Neural progenitor cell (in vitro differentiated cells): ENCODE data around the gene DNAAF5. TPM values are rescaled to one million over a fixed set of nuclear protein-coding genes. Genes with fewer than 3 reads are reported as not detected.

ENCODE experiments used
- DNase-seq: peaks from one replicate; pipeline ENCODE4 v3.0.0-alpha.2; 2016; ENCODE audit warnings: low spot score
- H2AFZ ChIP-seq: fragments of 200-600 bp; sonication (generic); replicated peaks from 2 replicates; pipeline ENCODE4 v1.6.1; 2016; ENCODE audit warnings: antibody characterized with exemption
- H3F3A ChIP-seq: fragments of 200-600 bp; sonication (generic); 2 replicates; pipeline ENCODE4 v1.6.1; 2016; ENCODE audit warnings: antibody characterized with exemption, low read depth
- H3K27ac ChIP-seq: fragments of 200-600 bp; sonication (generic); 2 replicates; pipeline ENCODE4 v1.5.1; 2016; ENCODE audit warnings: mild to moderate bottlenecking
- H3K27me3 ChIP-seq: fragments of 200-600 bp; sonication (generic); 2 replicates; pipeline ENCODE4 v1.6.1; 2016; ENCODE audit warnings: mild to moderate bottlenecking, moderate library complexity
- H3K36me3 ChIP-seq: fragments of 200-600 bp; sonication (generic); 2 replicates; pipeline ENCODE4 v1.5.1; 2016
- H3K4me1 ChIP-seq: fragments of 200-600 bp; sonication (generic); 2 replicates; pipeline ENCODE4 v1.6.1; 2016; ENCODE audit warnings: mixed run types
- H3K4me2 ChIP-seq: fragments of 200-600 bp; sonication (generic); 2 replicates; pipeline ENCODE4 v1.6.1; 2016
- H3K4me3 ChIP-seq: fragments of 200-600 bp; sonication (generic); 2 replicates; pipeline ENCODE4 v1.5.1; 2016
- H3K79me2 ChIP-seq: fragments of 200-600 bp; sonication (generic); 2 replicates; pipeline ENCODE4 v1.6.1; 2016; ENCODE audit warnings: low read depth
- H3K9ac ChIP-seq: fragments of 200-600 bp; sonication (generic); 2 replicates; pipeline ENCODE4 v1.6.1; 2016
- H3K9me3 ChIP-seq: fragments of 200-600 bp; sonication (generic); 2 replicates; pipeline ENCODE4 v1.5.1; 2016; ENCODE audit warnings: low read depth
- H4K20me1 ChIP-seq: fragments of 200-600 bp; sonication (generic); 2 replicates; pipeline ENCODE4 v1.6.1; 2016; ENCODE audit warnings: low read depth
- H3K27ac Mint-ChIP-seq: 3 replicates; pipeline ENCODE4 v1.8.0; 2021; ENCODE audit warnings: mixed read lengths
- H3K27me3 Mint-ChIP-seq: 2 replicates; pipeline ENCODE4 v1.8.0; 2022; ENCODE audit warnings: low read depth, mild to moderate bottlenecking, inconsistent platforms, moderate library complexity, mixed read lengths; ENCODE audit not compliant: insufficient read depth
- H3K36me3 Mint-ChIP-seq: 3 replicates; pipeline ENCODE4 v1.8.0; 2021; ENCODE audit warnings: mixed read lengths
- H3K4me1 Mint-ChIP-seq: 3 replicates; pipeline ENCODE4 v1.8.0; 2021; ENCODE audit warnings: mixed read lengths
- H3K4me3 Mint-ChIP-seq: 3 replicates; pipeline ENCODE4 v1.8.0; 2021; ENCODE audit warnings: mild to moderate bottlenecking, moderate library complexity, mixed read lengths
- H3K9me3 Mint-ChIP-seq: 3 replicates; pipeline ENCODE4 v1.8.0; 2020; ENCODE audit warnings: mixed read lengths
- CTCF ChIP-seq: fragments of 200-600 bp; sonication (generic); IDR thresholded peaks from 2 replicates; pipeline ENCODE4 v1.5.1; 2017; ENCODE audit warnings: antibody characterized with exemption, mild to moderate bottlenecking
- EZH2 ChIP-seq: fragments of 200-600 bp; sonication (generic); IDR thresholded peaks from 2 replicates; pipeline ENCODE4 v1.6.1; 2017; ENCODE audit warnings: antibody characterized with exemption, mild to moderate bottlenecking, moderate library complexity
- EZH2phosphoT487 ChIP-seq: fragments of 200-600 bp; sonication (generic); IDR thresholded peaks from 2 replicates; pipeline ENCODE4 v1.6.1; 2017; ENCODE audit warnings: antibody characterized with exemption
- total RNA-seq: library from RNA; depleted of rRNA; stranded (reverse); fragments of >200 nt; gene quantifications from 2 replicates; pipeline ENCODE4 v1.2.3, GENCODE V29; 2015; ENCODE audit warnings: low replicate concordance

Gene DNAAF5
- total RNA-seq, 1 donor from 2014 or later: 23.5 TPM

DNA sequence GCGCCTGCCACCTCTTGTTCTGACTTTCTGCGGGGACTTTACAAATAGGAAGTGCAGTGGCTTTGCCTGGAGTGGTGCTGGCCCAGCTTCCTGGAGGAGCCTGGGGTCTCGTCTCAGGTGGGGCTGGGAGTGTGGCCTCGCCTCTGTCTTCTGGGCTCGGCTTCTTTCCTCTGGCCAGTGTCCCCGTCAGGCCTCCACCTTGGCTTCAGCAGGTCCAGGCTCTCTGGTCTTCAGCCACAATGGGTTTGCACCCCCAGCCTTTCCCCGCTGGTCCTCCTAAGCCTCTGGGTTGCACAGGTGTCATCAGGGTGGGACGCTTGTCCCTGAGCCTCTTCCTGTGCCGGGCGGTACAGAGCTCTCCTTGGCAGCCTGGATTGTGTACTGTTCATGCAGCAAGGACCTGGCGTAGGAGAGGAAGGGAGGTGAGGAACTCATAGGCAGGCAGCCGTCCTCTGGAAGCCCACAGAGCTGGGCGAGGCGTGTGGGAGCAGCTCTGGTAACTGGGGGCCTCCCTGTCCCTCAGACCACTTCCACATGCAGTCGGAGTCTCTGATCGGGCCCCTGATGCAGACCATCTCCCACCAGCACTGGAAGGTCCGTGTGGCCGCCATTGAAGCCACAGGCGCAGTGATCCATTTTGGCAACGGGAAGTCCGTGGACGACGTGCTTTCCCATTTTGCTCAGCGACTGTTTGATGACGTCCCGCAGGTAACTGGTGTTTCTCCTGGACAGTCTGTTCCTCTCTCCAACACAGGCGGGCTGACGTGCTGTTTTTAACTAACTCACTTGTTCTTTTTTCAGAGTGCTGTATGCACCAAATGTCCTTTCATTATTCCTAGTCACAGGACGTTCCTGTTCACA is 2.9 kb downstream of the DNAAF5 start:
- DNase-seq: no peak

GRCh38 chr7:730501-731439 is 4.3 kb downstream of the DNAAF5 start:
- DNase-seq: no peak
- Mint-ChIP-seq H3K36me3 (peaks cover 29% of the 10 kb centered on the region), H3K4me3 (no peak overlapping the region), H3K27ac (no peak overlapping the region), H3K4me1 (peaks cover 16% of the 10 kb centered on the region), H3K9me3 (peaks cover 7% of the 10 kb centered on the region), H3K27me3 (peaks cover 2% of the 10 kb centered on the region)
- Histone ChIP-seq H3K79me2 (peaks cover 62% of the 10 kb centered on the region), H3K9me3 (peaks cover 6% of the 10 kb centered on the region), H3K4me2 (no peak overlapping the region), H3K36me3 (no peaks in the 10 kb centered on the region), H3K27ac (no peak overlapping the region), H3K4me1 (no peaks in the 10 kb centered on the region), H3F3A (peaks cover 10% of the 10 kb centered on the region), H3K27me3 (no peaks in the 10 kb centered on the region), H3K9ac (no peak overlapping the region), H4K20me1 (peaks cover 13% of the 10 kb centered on the region), H3K4me3 (no peak overlapping the region), H2AFZ (no peak overlapping the region)
- TF ChIP-seq EZH2 (no peak), CTCF (no peak), EZH2phosphoT487 (no peak)

More for the DNA sequence above, 2.9 kb downstream of the DNAAF5 start:
- peaks cover 13% of the 10 kb centered on the region for H4K20me1 ChIP-seq
- H3K79me2 ChIP-seq: peaks cover 55% of the 10 kb centered on the region
- H3K9me3 ChIP-seq: peaks cover under 1% of the 10 kb centered on the region
- Mint-ChIP-seq H3K9me3 (peaks cover 18% of the 10 kb centered on the region), H3K27ac (peak overlapping the region; percentile 7), H3K36me3 (peaks cover 38% of the 10 kb centered on the region), H3K4me1 (peaks cover 19% of the 10 kb centered on the region), H3K4me3 (peak overlapping the region; percentile 90), H3K27me3 (peaks cover 2% of the 10 kb centered on the region)
- H3K9ac ChIP-seq: no peak overlapping the region
- no peaks in the 10 kb centered on the region for H3K4me1 ChIP-seq
- H3K4me3 ChIP-seq: no peak overlapping the region
- no peak overlapping the region for H3K27ac ChIP-seq
- peaks cover under 1% of the 10 kb centered on the region for H3F3A ChIP-seq
- no peaks in the 10 kb centered on the region for H3K27me3 ChIP-seq
- H2AFZ ChIP-seq: no peak overlapping the region
- H3K4me2 ChIP-seq: no peak overlapping the region
- TF ChIP-seq EZH2phosphoT487: no peak
- TF ChIP-seq CTCF: no peak
- TF ChIP-seq EZH2: no peak
- H3K36me3 ChIP-seq: no peaks in the 10 kb centered on the region

GRCh38 chr7:731440-732085 is 5.1 kb downstream of the DNAAF5 start:
- no peak for TF ChIP-seq EZH2phosphoT487
- no peak for TF ChIP-seq CTCF
- TF ChIP-seq EZH2: no peak
- Histone ChIP-seq H3K4me2 (no peak overlapping the region), H3K9ac (no peak overlapping the region), H4K20me1 (peaks cover 13% of the 10 kb centered on the region), H3K9me3 (peaks cover 6% of the 10 kb centered on the region), H3F3A (peaks cover 10% of the 10 kb centered on the region), H3K36me3 (no peaks in the 10 kb centered on the region), H3K79me2 (peaks cover 62% of the 10 kb centered on the region), H2AFZ (no peak overlapping the region), H3K27ac (no peak overlapping the region), H3K4me3 (no peak overlapping the region), H3K4me1 (no peaks in the 10 kb centered on the region), H3K27me3 (no peaks in the 10 kb centered on the region)
- Mint-ChIP-seq H3K27ac (no peak overlapping the region), H3K36me3 (peaks cover 26% of the 10 kb centered on the region), H3K27me3 (no peaks in the 10 kb centered on the region), H3K9me3 (peaks cover 4% of the 10 kb centered on the region), H3K4me1 (peaks cover 13% of the 10 kb centered on the region), H3K4me3 (no peak overlapping the region)
- DNase-seq: no peak
